Hypothalamus (tissue), 51 donors: ENCODE results near the gene COX6A2.

Experiments used
- DNase-seq, 51 donors: peaks; one replicate each; lab custom pipeline; 2025; lab: John Stamatoyannopoulos, UW

COX6A2 gene

GRCh38 chr16:31380201-31380600 is 48.0 kb downstream of the COX6A2 start:
- DNase-seq = no peak
